VCaP (cell line): Measurements from ENCODE around the gene CLIC5.

Experiments used
- H3K27ac ChIP-seq: fragments of 450-650 bp; 2 replicates; pipeline ENCODE4 v1.5.1; 2017
- CTCF ChIP-seq: fragments of 450-650 bp; conservative IDR thresholded peaks from 2 replicates; pipeline ENCODE4 v1.5.1; 2017; ENCODE audit warnings: mild to moderate bottlenecking, moderate library complexity

Gene CLIC5

GRCh38 chr6:45984347-45984746, 31.3 kb downstream of the CLIC5 start:
- TF ChIP-seq CTCF: no peak
- no peak overlapping the region for H3K27ac ChIP-seq

- no peak for TF ChIP-seq CTCF
- no peak overlapping the region for H3K27ac ChIP-seq
Measured at GRCh38 chr6:45983062-45983461, 32.6 kb downstream of the CLIC5 start.

GRCh38 chr6:45982280-45983036, 33.2 kb downstream of the CLIC5 start:
- H3K27ac ChIP-seq: no peak overlapping the region
- TF ChIP-seq CTCF: no peak

- H3K27ac ChIP-seq: no peak overlapping the region
- TF ChIP-seq CTCF: no peak
Measured at GRCh38 chr6:45981046-45981445, 34.6 kb downstream of the CLIC5 start.

- no peak overlapping the region for H3K27ac ChIP-seq
- no peak for TF ChIP-seq CTCF
Measured at GRCh38 chr6:45979311-45979710, 36.3 kb downstream of the CLIC5 start.

- H3K27ac ChIP-seq: no peak overlapping the region
- no peak for TF ChIP-seq CTCF
Measured at GRCh38 chr6:45974596-45974995, 41.1 kb downstream of the CLIC5 start.

- H3K27ac ChIP-seq: no peak overlapping the region
- TF ChIP-seq CTCF: no peak
Measured at GRCh38 chr6:45972795-45973503, 42.7 kb downstream of the CLIC5 start.
